Measurements from ENCODE around the gene EBF3. TPM values are rescaled to one million over a fixed set of nuclear protein-coding genes. Genes with fewer than 3 reads are reported as not detected.

The EBF3 gene
- total RNA-seq, 1 donor from 2014 or later, result 1.8 TPM

- no peak for DNase-seq (ENCODE audit: low spot score)
Observed at GRCh38 chr10:129854158-129854557, 109.9 kb downstream of the EBF3 start.

GRCh38 chr10:129853562-129853903, 110.5 kb downstream of the EBF3 start:
- DNase-seq (ENCODE audit: low spot score), result peak; percentile 22

GRCh38 chr10:129852829-129853561, 111.1 kb downstream of the EBF3 start:
- no peak for DNase-seq (ENCODE audit: low spot score)

GRCh38 chr10:129851941-129852640, 112.0 kb downstream of the EBF3 start:
- no peak for DNase-seq (ENCODE audit: low spot score)

GRCh38 chr10:129850790-129851189, 113.3 kb downstream of the EBF3 start:
- no peak for DNase-seq (ENCODE audit: low spot score)

GRCh38 chr10:129850316-129850715, 113.8 kb downstream of the EBF3 start:
- no peak for DNase-seq (ENCODE audit: low spot score)

GRCh38 chr10:129849853-129850252, 114.2 kb downstream of the EBF3 start:
- DNase-seq (ENCODE audit: low spot score), result no peak

- no peak for DNase-seq (ENCODE audit: low spot score)
Observed at GRCh38 chr10:129849452-129849750, 114.7 kb downstream of the EBF3 start.

GRCh38 chr10:129848696-129849451, 115.2 kb downstream of the EBF3 start:
- no peak for DNase-seq (ENCODE audit: low spot score)

GRCh38 chr10:129847741-129848483, 116.2 kb downstream of the EBF3 start:
- DNase-seq (ENCODE audit: low spot score), result no peak

GRCh38 chr10:129846991-129847391, 117.1 kb downstream of the EBF3 start:
- DNase-seq (ENCODE audit: low spot score), result no peak

GRCh38 chr10:129845111-129845753, 118.8 kb downstream of the EBF3 start:
- no peak for DNase-seq (ENCODE audit: low spot score)

GRCh38 chr10:129844216-129844766, 119.8 kb downstream of the EBF3 start:
- no peak for DNase-seq (ENCODE audit: low spot score)

- no peak for DNase-seq (ENCODE audit: low spot score)
Observed at GRCh38 chr10:129843702-129844101, 120.4 kb downstream of the EBF3 start.

GRCh38 chr10:129843131-129843541, 120.9 kb downstream of the EBF3 start:
- no peak for DNase-seq (ENCODE audit: low spot score)

- no peak for DNase-seq (ENCODE audit: low spot score)
Observed at GRCh38 chr10:129842031-129842430, 122.0 kb downstream of the EBF3 start.

- DNase-seq (ENCODE audit: low spot score), result no peak
Observed at GRCh38 chr10:129841590-129841989, 122.5 kb downstream of the EBF3 start.

- no peak for DNase-seq (ENCODE audit: low spot score)
Observed at GRCh38 chr10:129841071-129841470, 123.0 kb downstream of the EBF3 start.

GRCh38 chr10:129840196-129840590, 123.9 kb downstream of the EBF3 start:
- no peak for DNase-seq (ENCODE audit: low spot score)

GRCh38 chr10:129839285-129840195, 124.5 kb downstream of the EBF3 start:
- no peak for DNase-seq (ENCODE audit: low spot score)

All from mucosa of gallbladder (tissue), 1 donor.